ENCODE measurements around the gene NTS. TPM values are rescaled to one million over a fixed set of nuclear protein-coding genes. Genes with fewer than 3 reads are reported as not detected.

Gene NTS
- total RNA-seq, 1 experiment from 2014 or later: not detected

- peak; percentile 6 for DNase-seq (ENCODE audit: low read depth)
Observed at GRCh38 chr12:85923767-85924331, 49.8 kb downstream of the NTS start.

- no peak for DNase-seq (ENCODE audit: low read depth)
Observed at GRCh38 chr12:85927166-85927565, 53.1 kb downstream of the NTS start.

Other genes with a start within 250 kb of the NTS start
- 0.34 and 0.80 TPM in 2 replicates for gene RASSF9, start 37.9 kb upstream of the NTS start, total RNA-seq (2014; rRNA removed; shearing (Covaris generic))

All from Daoy (cell line).